ENCODE data around the gene C3orf20. TPM values are rescaled to one million over a fixed set of nuclear protein-coding genes. Genes with fewer than 3 reads are reported as not detected.

The C3orf20 gene
- total RNA-seq, 1 experiment from 2014 or later: not detected

DNA sequence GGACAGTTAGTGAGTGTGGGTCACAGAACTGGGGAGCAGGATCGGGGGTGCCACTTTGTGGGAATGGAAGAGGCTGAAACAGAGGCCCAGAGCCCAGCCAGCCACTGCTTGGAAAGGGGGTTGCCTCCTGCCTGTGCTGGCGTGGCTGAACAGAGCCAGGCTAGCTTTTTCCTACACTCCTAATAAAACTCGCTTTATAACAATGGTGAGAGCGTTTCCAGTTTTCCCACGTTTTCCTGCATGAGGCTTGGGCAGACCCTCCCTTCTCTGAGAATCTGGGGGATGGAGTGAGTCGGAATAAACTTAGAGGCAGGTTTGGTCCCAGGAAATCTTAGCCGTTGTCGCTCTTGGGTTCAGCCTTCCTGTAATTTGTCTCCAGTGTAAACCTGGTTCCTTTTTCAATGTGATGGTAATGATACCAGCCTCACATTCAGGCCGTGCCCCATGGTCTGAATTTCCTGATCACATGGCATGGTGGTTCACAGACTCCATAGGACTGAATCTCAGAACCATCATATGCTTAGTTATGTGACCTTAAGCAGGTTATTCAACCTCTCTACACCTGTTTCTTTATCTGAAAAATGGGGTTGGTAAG is 137.4 kb downstream of the C3orf20 start:
- no peak overlapping the region for H3K27ac Mint-ChIP-seq (ENCODE audit: low read depth, unreplicated experiment)
- no peak overlapping the region for H3K4me3 Mint-ChIP-seq (ENCODE audit: unreplicated experiment)
- no peaks in the 10 kb centered on the region for H3K9me3 Mint-ChIP-seq (ENCODE audit: unreplicated experiment)
- BruUV-seq (replicated peaks): no TSS peak
- H3K4me1 Mint-ChIP-seq (ENCODE audit: insufficient read depth, unreplicated experiment): no peaks in the 10 kb centered on the region
- intact Hi-C loops (cut with micrococcal nuclease): no loop called here
- ChIA-PET CTCF (interaction anchor here (0.6 kb wide), 1 partner anchor 12 kb away, joined by 3 read pairs; no protein-coding TSS in a partner anchor), POLR2A (no interaction called here)
- H3K36me3 Mint-ChIP-seq (ENCODE audit: insufficient read depth, unreplicated experiment): peaks cover 5% of the 10 kb centered on the region
- DNase-seq (ENCODE audit: unreplicated experiment): no peak
- TF ChIP-seq, protein P1, sequence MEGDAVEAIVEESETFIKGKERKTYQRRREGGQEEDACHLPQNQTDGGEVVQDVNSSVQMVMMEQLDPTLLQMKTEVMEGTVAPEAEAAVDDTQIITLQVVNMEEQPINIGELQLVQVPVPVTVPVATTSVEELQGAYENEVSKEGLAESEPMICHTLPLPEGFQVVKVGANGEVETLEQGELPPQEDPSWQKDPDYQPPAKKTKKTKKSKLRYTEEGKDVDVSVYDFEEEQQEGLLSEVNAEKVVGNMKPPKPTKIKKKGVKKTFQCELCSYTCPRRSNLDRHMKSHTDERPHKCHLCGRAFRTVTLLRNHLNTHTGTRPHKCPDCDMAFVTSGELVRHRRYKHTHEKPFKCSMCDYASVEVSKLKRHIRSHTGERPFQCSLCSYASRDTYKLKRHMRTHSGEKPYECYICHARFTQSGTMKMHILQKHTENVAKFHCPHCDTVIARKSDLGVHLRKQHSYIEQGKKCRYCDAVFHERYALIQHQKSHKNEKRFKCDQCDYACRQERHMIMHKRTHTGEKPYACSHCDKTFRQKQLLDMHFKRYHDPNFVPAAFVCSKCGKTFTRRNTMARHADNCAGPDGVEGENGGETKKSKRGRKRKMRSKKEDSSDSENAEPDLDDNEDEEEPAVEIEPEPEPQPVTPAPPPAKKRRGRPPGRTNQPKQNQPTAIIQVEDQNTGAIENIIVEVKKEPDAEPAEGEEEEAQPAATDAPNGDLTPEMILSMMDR (IDR thresholded peaks at IDR 0.05; ENCODE audit: unreplicated experiment): no peak
- peaks cover 91% of the 10 kb centered on the region for H3K27me3 Mint-ChIP-seq (ENCODE audit: insufficient read depth, unreplicated experiment)

- Mint-ChIP-seq H3K27ac (ENCODE audit: low read depth, unreplicated experiment) (no peak overlapping the region), H3K4me1 (ENCODE audit: insufficient read depth, unreplicated experiment) (no peaks in the 10 kb centered on the region), H3K36me3 (ENCODE audit: insufficient read depth, unreplicated experiment) (peaks cover 5% of the 10 kb centered on the region), H3K27me3 (ENCODE audit: insufficient read depth, unreplicated experiment) (peaks cover 95% of the 10 kb centered on the region), H3K9me3 (ENCODE audit: unreplicated experiment) (no peaks in the 10 kb centered on the region), H3K4me3 (ENCODE audit: unreplicated experiment) (no peak overlapping the region)
- TF ChIP-seq, protein P1 (IDR thresholded peaks at IDR 0.05; ENCODE audit: unreplicated experiment): no peak
- intact Hi-C loops (cut with micrococcal nuclease): no loop called here
- POLR2A ChIA-PET: no interaction called here
- BruUV-seq (replicated peaks): no TSS peak
- CTCF ChIA-PET: interaction anchor here (0.6 kb wide), 1 partner anchor 122 kb away, joined by 3 read pairs; no protein-coding TSS in a partner anchor
- DNase-seq (ENCODE audit: unreplicated experiment): no peak
Measured at GRCh38 chr3:14814411-14814871, 139.5 kb downstream of the C3orf20 start.

DNA sequence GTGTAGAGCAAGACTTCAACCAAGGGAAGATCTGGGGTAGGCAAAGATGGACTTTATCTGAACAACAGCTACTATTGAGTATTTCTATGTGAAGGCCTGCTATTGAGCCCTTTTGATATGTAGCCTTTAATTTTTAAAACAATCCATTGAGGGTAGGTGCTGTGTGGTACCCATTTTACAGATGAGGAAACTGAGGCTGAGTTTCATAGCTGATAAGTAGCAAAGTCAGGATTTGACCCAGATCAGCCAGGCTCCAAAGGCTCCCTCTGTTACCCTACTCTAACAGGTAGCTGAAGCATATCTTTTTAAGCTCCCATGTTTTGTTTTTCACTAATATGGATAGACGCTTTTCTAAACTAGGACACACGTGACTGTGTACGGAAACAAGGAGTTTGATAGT is 141.4 kb downstream of the C3orf20 start:
- POLR2A ChIA-PET: no interaction called here
- H3K27ac Mint-ChIP-seq (ENCODE audit: low read depth, unreplicated experiment): no peak overlapping the region
- peaks cover 100% of the 10 kb centered on the region for H3K27me3 Mint-ChIP-seq (ENCODE audit: insufficient read depth, unreplicated experiment)
- no TSS peak for BruUV-seq (replicated peaks)
- peaks cover 5% of the 10 kb centered on the region for H3K36me3 Mint-ChIP-seq (ENCODE audit: insufficient read depth, unreplicated experiment)
- TF ChIP-seq, protein P1 (IDR thresholded peaks at IDR 0.05; ENCODE audit: unreplicated experiment): no peak
- no peak for DNase-seq (ENCODE audit: unreplicated experiment)
- no peak overlapping the region for H3K4me3 Mint-ChIP-seq (ENCODE audit: unreplicated experiment)
- H3K9me3 Mint-ChIP-seq (ENCODE audit: unreplicated experiment): no peaks in the 10 kb centered on the region
- intact Hi-C loops (cut with micrococcal nuclease): no loop called here
- no peaks in the 10 kb centered on the region for H3K4me1 Mint-ChIP-seq (ENCODE audit: insufficient read depth, unreplicated experiment)
- CTCF ChIA-PET: no interaction called here

- Mint-ChIP-seq H3K9me3 (ENCODE audit: unreplicated experiment) (no peaks in the 10 kb centered on the region), H3K27ac (ENCODE audit: low read depth, unreplicated experiment) (no peak within 1 kb of the TSS), H3K36me3 (ENCODE audit: insufficient read depth, unreplicated experiment) (peaks cover under 1% of the 10 kb centered on the region), H3K4me3 (ENCODE audit: unreplicated experiment) (no peak within 1 kb of the TSS), H3K27me3 (ENCODE audit: insufficient read depth, unreplicated experiment) (peaks cover 96% of the 10 kb centered on the region), H3K4me1 (ENCODE audit: insufficient read depth, unreplicated experiment) (no peaks in the 10 kb centered on the region)
- POLR2A ChIA-PET: no interaction called here
- intact Hi-C loops (cut with micrococcal nuclease): no loop called here
- no TSS peak for BruUV-seq (replicated peaks)
- TF ChIP-seq, protein P1 (IDR thresholded peaks at IDR 0.05; ENCODE audit: unreplicated experiment): no peak
- CTCF ChIA-PET: no interaction called here
- no peak for DNase-seq (ENCODE audit: unreplicated experiment)
Measured at GRCh38 chr3:14818804-14819500, 144.0 kb downstream of the C3orf20 start, which contains the start of gene FGD5. TSS of gene FGD5 (plus strand) at chr3:14818962. CDS start at chr3:14819072, 110 bp downstream.

All from MCF 10A (cell line).